H1 (cell line): ENCODE results near the gene DOCK1. TPM values are rescaled to one million over a fixed set of nuclear protein-coding genes. Genes with fewer than 3 reads are reported as not detected.

ENCODE experiments used
- FOSL1 ChIP-seq: IDR thresholded peaks from 2 replicates; pipeline ENCODE4 v1.6.1; 2011; ENCODE audit warnings: mild to moderate bottlenecking, low read depth, low read length, moderate library complexity; ENCODE audit not compliant: insufficient read depth
- HDAC6 ChIP-seq: IDR thresholded peaks from one replicate; pipeline ENCODE4 v1.7.1; 2012; ENCODE audit warnings: low read depth, mild to moderate bottlenecking, inconsistent platforms, low read length, moderate library complexity
- JUN ChIP-seq: IDR thresholded peaks from 2 replicates; pipeline ENCODE4 v1.6.1; 2011; ENCODE audit warnings: low read depth, mild to moderate bottlenecking, improper control_type of control experiment, low read length
- KDM5A ChIP-seq: fragments of 200-600 bp; IDR thresholded peaks from 2 replicates; pipeline ENCODE4 v1.7.1; 2012; ENCODE audit warnings: mild to moderate bottlenecking, low read length, inconsistent platforms, mixed read lengths
- RNF2 ChIP-seq: fragments of 200-900, 300-1000 bp; sonication (generic); IDR thresholded peaks from 2 replicates; pipeline ENCODE4 v1.7.1; 2016; ENCODE audit warnings: borderline replicate concordance, low read depth, mild to moderate bottlenecking, antibody characterized with exemption, low read length; ENCODE audit not compliant: poor library complexity, severe bottlenecking; ENCODE audit errors: missing control alignments
- SP1 ChIP-seq: IDR thresholded peaks from 2 replicates; pipeline ENCODE4 v1.6.1; 2011; ENCODE audit warnings: low read depth, low read length
- SUZ12 ChIP-seq: fragments of 200-600 bp; sonication (generic); IDR thresholded peaks from 2 replicates; pipeline ENCODE4 v1.6.1; 2012; ENCODE audit warnings: mild to moderate bottlenecking, inconsistent platforms, low read length, moderate library complexity, mixed read lengths
- polyA plus RNA-seq, 7 experiments: library from polyadenylated mRNA; depleted of rRNA in 3 of 7; stranded (reverse) in 5 of 7; unstranded in 2 of 7; fragments of >200 nt in 5 of 7; fragments of 200-250 nt in 2 of 7; gene quantifications; 1 replicate in 5 of 7; 2 replicates in 1 of 7; 4 replicates in 1 of 7; pipeline versions ENCODE4 v1.2.1 to v1.2.3, GENCODE V29; 2011 to 2013; ENCODE audit warnings: missing spikeins in 2 of 7, mixed read lengths in 2 of 7
- total RNA-seq: library from RNA; stranded (reverse); fragmentation: NEBNext Ultra II Directional; extraction: Animal tissue kit (Norgen Biotek cat#: 25700); gene quantifications from 2 replicates; pipeline ENCODE4 v1.2.1, GENCODE V29; 2021
- TF ChIP-seq, protein P1 (sequence below): fragments of 300-600 bp; sonication (generic); IDR thresholded peaks from 2 replicates; pipeline ENCODE4 v1.7.1; 2012; ENCODE audit warnings: low read length, moderate library complexity, mild to moderate bottlenecking, inconsistent platforms; ENCODE audit not compliant: insufficient replicate concordance
- TF ChIP-seq, protein P2 (sequence below): IDR thresholded peaks from 2 replicates; pipeline ENCODE4 v1.6.1; 2012; ENCODE audit warnings: inconsistent platforms
- TF ChIP-seq, protein P3 (sequence below): IDR thresholded peaks from 2 replicates; pipeline ENCODE4 v1.6.1; 2012; ENCODE audit warnings: low read length, inconsistent platforms

Gene DOCK1
- total and polyA plus RNA-seq, 2 of the 8 experiments (the other 6 are each of a cell fraction or from before 2014, with no cell fraction given) = 11.6 to 53.0 TPM

DNA sequence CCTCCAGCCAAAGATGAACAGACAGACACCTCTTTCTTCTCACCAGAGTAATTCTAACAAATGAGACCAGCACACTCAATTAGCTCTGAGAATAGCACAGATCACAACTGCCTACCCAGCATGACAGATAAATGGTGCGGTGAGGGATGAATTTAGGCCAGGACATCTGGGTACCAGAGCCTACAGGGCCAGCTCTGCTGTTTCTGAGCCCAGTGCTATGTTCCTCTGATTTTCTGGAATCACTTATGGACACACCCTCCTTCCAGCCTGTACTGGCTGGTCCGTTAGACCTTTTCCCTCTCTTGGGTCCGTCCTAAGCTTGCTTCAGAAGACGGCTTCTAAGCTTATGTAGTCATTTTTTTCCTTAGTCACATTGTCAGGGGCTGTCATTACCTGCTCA, 217.6 kb downstream of the DOCK1 start (continued):
- TF ChIP-seq, protein P1, sequence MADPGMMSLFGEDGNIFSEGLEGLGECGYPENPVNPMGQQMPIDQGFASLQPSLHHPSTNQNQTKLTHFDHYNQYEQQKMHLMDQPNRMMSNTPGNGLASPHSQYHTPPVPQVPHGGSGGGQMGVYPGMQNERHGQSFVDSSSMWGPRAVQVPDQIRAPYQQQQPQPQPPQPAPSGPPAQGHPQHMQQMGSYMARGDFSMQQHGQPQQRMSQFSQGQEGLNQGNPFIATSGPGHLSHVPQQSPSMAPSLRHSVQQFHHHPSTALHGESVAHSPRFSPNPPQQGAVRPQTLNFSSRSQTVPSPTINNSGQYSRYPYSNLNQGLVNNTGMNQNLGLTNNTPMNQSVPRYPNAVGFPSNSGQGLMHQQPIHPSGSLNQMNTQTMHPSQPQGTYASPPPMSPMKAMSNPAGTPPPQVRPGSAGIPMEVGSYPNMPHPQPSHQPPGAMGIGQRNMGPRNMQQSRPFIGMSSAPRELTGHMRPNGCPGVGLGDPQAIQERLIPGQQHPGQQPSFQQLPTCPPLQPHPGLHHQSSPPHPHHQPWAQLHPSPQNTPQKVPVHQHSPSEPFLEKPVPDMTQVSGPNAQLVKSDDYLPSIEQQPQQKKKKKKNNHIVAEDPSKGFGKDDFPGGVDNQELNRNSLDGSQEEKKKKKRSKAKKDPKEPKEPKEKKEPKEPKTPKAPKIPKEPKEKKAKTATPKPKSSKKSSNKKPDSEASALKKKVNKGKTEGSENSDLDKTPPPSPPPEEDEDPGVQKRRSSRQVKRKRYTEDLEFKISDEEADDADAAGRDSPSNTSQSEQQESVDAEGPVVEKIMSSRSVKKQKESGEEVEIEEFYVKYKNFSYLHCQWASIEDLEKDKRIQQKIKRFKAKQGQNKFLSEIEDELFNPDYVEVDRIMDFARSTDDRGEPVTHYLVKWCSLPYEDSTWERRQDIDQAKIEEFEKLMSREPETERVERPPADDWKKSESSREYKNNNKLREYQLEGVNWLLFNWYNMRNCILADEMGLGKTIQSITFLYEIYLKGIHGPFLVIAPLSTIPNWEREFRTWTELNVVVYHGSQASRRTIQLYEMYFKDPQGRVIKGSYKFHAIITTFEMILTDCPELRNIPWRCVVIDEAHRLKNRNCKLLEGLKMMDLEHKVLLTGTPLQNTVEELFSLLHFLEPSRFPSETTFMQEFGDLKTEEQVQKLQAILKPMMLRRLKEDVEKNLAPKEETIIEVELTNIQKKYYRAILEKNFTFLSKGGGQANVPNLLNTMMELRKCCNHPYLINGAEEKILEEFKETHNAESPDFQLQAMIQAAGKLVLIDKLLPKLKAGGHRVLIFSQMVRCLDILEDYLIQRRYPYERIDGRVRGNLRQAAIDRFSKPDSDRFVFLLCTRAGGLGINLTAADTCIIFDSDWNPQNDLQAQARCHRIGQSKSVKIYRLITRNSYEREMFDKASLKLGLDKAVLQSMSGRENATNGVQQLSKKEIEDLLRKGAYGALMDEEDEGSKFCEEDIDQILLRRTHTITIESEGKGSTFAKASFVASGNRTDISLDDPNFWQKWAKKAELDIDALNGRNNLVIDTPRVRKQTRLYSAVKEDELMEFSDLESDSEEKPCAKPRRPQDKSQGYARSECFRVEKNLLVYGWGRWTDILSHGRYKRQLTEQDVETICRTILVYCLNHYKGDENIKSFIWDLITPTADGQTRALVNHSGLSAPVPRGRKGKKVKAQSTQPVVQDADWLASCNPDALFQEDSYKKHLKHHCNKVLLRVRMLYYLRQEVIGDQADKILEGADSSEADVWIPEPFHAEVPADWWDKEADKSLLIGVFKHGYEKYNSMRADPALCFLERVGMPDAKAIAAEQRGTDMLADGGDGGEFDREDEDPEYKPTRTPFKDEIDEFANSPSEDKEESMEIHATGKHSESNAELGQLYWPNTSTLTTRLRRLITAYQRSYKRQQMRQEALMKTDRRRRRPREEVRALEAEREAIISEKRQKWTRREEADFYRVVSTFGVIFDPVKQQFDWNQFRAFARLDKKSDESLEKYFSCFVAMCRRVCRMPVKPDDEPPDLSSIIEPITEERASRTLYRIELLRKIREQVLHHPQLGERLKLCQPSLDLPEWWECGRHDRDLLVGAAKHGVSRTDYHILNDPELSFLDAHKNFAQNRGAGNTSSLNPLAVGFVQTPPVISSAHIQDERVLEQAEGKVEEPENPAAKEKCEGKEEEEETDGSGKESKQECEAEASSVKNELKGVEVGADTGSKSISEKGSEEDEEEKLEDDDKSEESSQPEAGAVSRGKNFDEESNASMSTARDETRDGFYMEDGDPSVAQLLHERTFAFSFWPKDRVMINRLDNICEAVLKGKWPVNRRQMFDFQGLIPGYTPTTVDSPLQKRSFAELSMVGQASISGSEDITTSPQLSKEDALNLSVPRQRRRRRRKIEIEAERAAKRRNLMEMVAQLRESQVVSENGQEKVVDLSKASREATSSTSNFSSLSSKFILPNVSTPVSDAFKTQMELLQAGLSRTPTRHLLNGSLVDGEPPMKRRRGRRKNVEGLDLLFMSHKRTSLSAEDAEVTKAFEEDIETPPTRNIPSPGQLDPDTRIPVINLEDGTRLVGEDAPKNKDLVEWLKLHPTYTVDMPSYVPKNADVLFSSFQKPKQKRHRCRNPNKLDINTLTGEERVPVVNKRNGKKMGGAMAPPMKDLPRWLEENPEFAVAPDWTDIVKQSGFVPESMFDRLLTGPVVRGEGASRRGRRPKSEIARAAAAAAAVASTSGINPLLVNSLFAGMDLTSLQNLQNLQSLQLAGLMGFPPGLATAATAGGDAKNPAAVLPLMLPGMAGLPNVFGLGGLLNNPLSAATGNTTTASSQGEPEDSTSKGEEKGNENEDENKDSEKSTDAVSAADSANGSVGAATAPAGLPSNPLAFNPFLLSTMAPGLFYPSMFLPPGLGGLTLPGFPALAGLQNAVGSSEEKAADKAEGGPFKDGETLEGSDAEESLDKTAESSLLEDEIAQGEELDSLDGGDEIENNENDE = no peak
- no peak for TF ChIP-seq JUN
- no peak for TF ChIP-seq FOSL1
- no peak for TF ChIP-seq SUZ12
- TF ChIP-seq, protein P2, sequence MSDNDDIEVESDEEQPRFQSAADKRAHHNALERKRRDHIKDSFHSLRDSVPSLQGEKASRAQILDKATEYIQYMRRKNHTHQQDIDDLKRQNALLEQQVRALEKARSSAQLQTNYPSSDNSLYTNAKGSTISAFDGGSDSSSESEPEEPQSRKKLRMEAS = no peak
- TF ChIP-seq KDM5A = no peak
- no peak for TF ChIP-seq RNF2
- no peak for TF ChIP-seq HDAC6
- TF ChIP-seq, protein P3, sequence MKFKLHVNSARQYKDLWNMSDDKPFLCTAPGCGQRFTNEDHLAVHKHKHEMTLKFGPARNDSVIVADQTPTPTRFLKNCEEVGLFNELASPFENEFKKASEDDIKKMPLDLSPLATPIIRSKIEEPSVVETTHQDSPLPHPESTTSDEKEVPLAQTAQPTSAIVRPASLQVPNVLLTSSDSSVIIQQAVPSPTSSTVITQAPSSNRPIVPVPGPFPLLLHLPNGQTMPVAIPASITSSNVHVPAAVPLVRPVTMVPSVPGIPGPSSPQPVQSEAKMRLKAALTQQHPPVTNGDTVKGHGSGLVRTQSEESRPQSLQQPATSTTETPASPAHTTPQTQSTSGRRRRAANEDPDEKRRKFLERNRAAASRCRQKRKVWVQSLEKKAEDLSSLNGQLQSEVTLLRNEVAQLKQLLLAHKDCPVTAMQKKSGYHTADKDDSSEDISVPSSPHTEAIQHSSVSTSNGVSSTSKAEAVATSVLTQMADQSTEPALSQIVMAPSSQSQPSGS = no peak
- no peak for TF ChIP-seq SP1
